Keratinocyte (primary cell): ENCODE measurements around the gene FAM72D. TPM values are rescaled to one million over a fixed set of nuclear protein-coding genes. Genes with fewer than 3 reads are reported as not detected.
"Not testable (repeated sequence)": the region's sequence is repeated elsewhere in the genome, so short reads cannot be mapped to it uniquely, and the experiment has no call there.

ENCODE experiments used
- DNase-seq: peaks from one replicate; pipeline ENCODE4 v3.0.0-alpha.2; 2011; ENCODE audit warnings: low read depth, missing footprints, low spot score
- FAIRE-seq: peaks from 2 replicates; lab custom pipeline; 2011; peaks lifted over from hg19 to GRCh38; lab: Jason Lieb, UNC
- H2AFZ ChIP-seq: 2 replicates; pipeline ENCODE4 v1.6.0; 2012; ENCODE audit warnings: low read length, control low read depth, inconsistent platforms; ENCODE audit not compliant: control insufficient read depth
- H3K27ac ChIP-seq: 2 replicates; pipeline ENCODE4 v1.5.1; 2011; ENCODE audit warnings: low read length; ENCODE audit not compliant: control insufficient read depth, insufficient read depth
- H3K27me3 ChIP-seq: 3 replicates; pipeline ENCODE4 v1.6.0; 2011; ENCODE audit warnings: low read length; ENCODE audit not compliant: control insufficient read depth, insufficient read depth; ENCODE audit errors: extremely low read depth
- H3K36me3 ChIP-seq, 2 experiments: 2 replicates in 1 of 2; 3 replicates in 1 of 2; pipeline ENCODE4 v1.5.1; 2011; ENCODE audit warnings: low read length in 2 of 2, mild to moderate bottlenecking in 1 of 2; ENCODE audit not compliant: control insufficient read depth in 2 of 2, insufficient read depth in 2 of 2; ENCODE audit errors: extremely low read depth in 1 of 2
- H3K4me1 ChIP-seq: 3 replicates; pipeline ENCODE4 v1.5.1; 2011; ENCODE audit warnings: low read length; ENCODE audit not compliant: control insufficient read depth, insufficient read depth; ENCODE audit errors: extremely low read depth
- H3K4me2 ChIP-seq: 3 replicates; pipeline ENCODE4 v1.6.0; 2011; ENCODE audit warnings: low read depth, low read length; ENCODE audit not compliant: control insufficient read depth, insufficient read depth; ENCODE audit errors: extremely low read depth
- H3K4me3 ChIP-seq, 3 experiments: fragments of 200-600 bp in 1 of 3; sonication (generic) in 1 of 3; 2 replicates in 2 of 3; 3 replicates in 1 of 3; pipeline ENCODE4 v1.5.1; 2011 to 2016; ENCODE audit warnings: low read length in 3 of 3, mild to moderate bottlenecking in 3 of 3, control low read depth in 2 of 3, inconsistent platforms in 1 of 3, low read depth in 1 of 3, mixed read lengths in 1 of 3, mixed run types in 1 of 3, moderate library complexity in 1 of 3; ENCODE audit not compliant: control insufficient read depth in 2 of 3, insufficient read depth in 2 of 3; ENCODE audit errors: extremely low read depth in 1 of 3
- H3K79me2 ChIP-seq: 2 replicates; pipeline ENCODE4 v1.6.0; 2012; ENCODE audit warnings: low read length; ENCODE audit not compliant: control insufficient read depth, insufficient read depth
- H3K9ac ChIP-seq: 3 replicates; pipeline ENCODE4 v1.6.0; 2011; ENCODE audit warnings: low read length; ENCODE audit not compliant: control insufficient read depth, insufficient read depth; ENCODE audit errors: extremely low read depth
- H3K9me1 ChIP-seq: 3 replicates; pipeline ENCODE4 v1.6.0; 2011; ENCODE audit warnings: low read length; ENCODE audit not compliant: control insufficient read depth, insufficient read depth; ENCODE audit errors: extremely low read depth
- H3K9me3 ChIP-seq: 2 replicates; pipeline ENCODE4 v1.5.1; 2012; ENCODE audit warnings: low read depth, low read length; ENCODE audit not compliant: control insufficient read depth
- H4K20me1 ChIP-seq: 3 replicates; pipeline ENCODE4 v1.6.0; 2011; ENCODE audit warnings: low read length; ENCODE audit not compliant: control insufficient read depth, insufficient read depth; ENCODE audit errors: extremely low read depth
- dilution Hi-C: fragments of 300-500 bp; cut with MboI; formaldehyde crosslinking; loops from one replicate; pipeline ENCODE4 v1.7.0; 2020; ENCODE audit warnings: low sequenced_read_pairs; ENCODE audit not compliant: extremely low pct_ligation_motif_present
- polyA plus RNA-seq, 5 experiments: library from polyadenylated mRNA; depleted of rRNA in 3 of 5; stranded (reverse) in 3 of 5; stranded (forward) in 1 of 5; unstranded in 1 of 5; fragments of >200 nt; gene quantifications; 1 replicate in 1 of 5; 2 replicates in 3 of 5; 3 replicates in 1 of 5; pipeline versions ENCODE4 v1.2.1 to v1.2.3, GENCODE V29; 2011 to 2012; ENCODE audit warnings: missing spikeins in 2 of 5, low read depth in 1 of 5, low replicate concordance in 1 of 5

FAM72D gene
- polyA plus RNA-seq, 1 donor (not counting 4 experiments of a cell fraction or from before 2014, with no cell fraction given): 3.0 TPM

- H3K27me3 ChIP-seq, H4K20me1 ChIP-seq, H2AFZ ChIP-seq, H3K4me2 ChIP-seq, H3K9ac ChIP-seq, H3K4me3 ChIP-seq, H3K27ac ChIP-seq, H3K79me2 ChIP-seq, DNase-seq, dilution Hi-C loops, H3K9me1 ChIP-seq, H3K9me3 ChIP-seq, H3K4me1 ChIP-seq, FAIRE-seq, H3K36me3 ChIP-seq: not testable (repeated sequence)
Measured at GRCh38 chr1:145127144-145127543, 31.4 kb downstream of the FAM72D start.

- H3K27ac ChIP-seq, H3K9me3 ChIP-seq, DNase-seq, H3K4me3 ChIP-seq, H3K9me1 ChIP-seq, H3K36me3 ChIP-seq, dilution Hi-C loops, FAIRE-seq, H3K9ac ChIP-seq, H3K79me2 ChIP-seq, H3K4me2 ChIP-seq, H3K27me3 ChIP-seq, H4K20me1 ChIP-seq, H3K4me1 ChIP-seq, H2AFZ ChIP-seq: not testable (repeated sequence)
Measured at GRCh38 chr1:145128697-145129469, 33.1 kb downstream of the FAM72D start.

DNA sequence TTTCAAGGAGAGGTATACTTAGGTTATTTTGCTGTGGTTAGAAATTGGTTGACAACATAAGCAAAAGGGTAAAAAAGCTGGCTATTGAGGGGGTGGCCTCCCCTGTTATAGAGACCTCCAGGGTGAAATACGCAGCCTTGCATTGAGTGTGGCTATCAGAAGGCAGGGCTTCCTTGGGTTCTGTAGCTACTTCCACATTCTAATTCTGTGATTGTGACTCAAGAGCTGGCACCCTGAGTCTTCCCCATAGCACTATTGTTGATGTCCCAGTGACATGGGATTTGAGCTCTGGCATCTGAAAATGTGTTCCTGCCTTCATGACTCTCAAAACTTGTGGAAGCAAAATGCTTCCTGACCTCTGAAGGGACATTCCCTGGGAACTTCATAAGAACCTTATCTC is 38.7 kb downstream of the FAM72D start:
- H3K36me3 ChIP-seq, H4K20me1 ChIP-seq, H3K4me3 ChIP-seq, H3K27ac ChIP-seq, H2AFZ ChIP-seq, dilution Hi-C loops, FAIRE-seq, H3K79me2 ChIP-seq, H3K27me3 ChIP-seq, H3K4me1 ChIP-seq, H3K9ac ChIP-seq, H3K9me3 ChIP-seq, DNase-seq, H3K9me1 ChIP-seq, H3K4me2 ChIP-seq: not testable (repeated sequence)

DNA sequence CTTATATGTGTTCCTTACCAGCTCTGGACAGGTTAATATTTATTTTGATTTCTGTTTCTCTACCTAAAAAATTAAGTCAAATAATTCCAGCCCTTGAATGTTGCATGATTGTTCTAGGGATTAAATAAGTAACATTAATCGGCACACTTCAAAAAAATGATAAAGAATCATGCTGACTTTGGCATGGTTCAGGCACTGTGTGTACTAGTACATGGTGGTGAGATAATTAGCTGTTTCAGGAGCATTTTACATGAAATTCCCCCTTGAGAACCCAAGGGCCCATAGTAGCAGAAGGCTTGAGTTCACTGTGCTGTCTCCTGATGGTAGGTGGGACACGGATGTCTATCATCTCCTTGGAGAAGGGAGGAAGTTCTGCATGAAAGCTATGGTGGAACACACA is 44.8 kb downstream of the FAM72D start:
- dilution Hi-C loops, H2AFZ ChIP-seq, H3K4me3 ChIP-seq, H3K27me3 ChIP-seq, FAIRE-seq, H4K20me1 ChIP-seq, H3K4me2 ChIP-seq, H3K79me2 ChIP-seq, H3K9me1 ChIP-seq, H3K9me3 ChIP-seq, H3K4me1 ChIP-seq, H3K27ac ChIP-seq, DNase-seq, H3K36me3 ChIP-seq, H3K9ac ChIP-seq: not testable (repeated sequence)

DNA sequence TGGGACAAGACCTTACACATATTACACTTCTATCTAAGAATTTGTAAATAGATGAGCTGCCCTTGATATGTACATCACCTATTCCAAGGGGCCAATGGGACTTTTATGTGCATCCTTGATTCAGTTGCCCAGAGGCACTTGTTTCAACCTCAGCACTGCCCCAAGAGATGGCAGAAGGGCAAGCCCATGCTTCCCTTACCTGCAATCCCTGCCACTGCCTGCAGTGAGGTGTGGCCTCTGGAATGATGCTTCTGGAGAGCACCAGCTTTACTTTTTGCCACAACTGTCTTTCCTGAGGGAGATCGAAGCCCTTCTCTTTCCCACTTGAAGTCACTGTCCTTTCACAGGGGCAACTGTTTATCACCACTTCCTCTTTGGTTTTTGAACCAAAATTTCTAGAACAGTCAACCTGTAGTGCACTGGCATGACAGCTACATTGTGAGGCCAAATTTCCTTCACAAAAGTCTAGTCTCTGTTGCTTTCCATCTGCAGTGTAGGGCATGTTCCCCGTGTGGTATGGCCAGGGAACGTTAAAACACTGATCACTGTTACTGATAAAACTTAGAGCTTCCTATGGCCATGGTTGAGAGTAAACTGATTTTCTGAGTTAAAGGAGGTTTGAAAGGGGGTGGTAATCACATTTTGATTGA is 48.6 kb downstream of the FAM72D start:
- H3K4me1 ChIP-seq, H4K20me1 ChIP-seq, dilution Hi-C loops: not testable (repeated sequence)

More for the DNA sequence above, 48.6 kb downstream of the FAM72D start:
- not testable (repeated sequence) for H3K27me3 ChIP-seq, H3K4me2 ChIP-seq, DNase-seq, H2AFZ ChIP-seq, FAIRE-seq, H3K4me3 ChIP-seq, H3K79me2 ChIP-seq, H3K9me1 ChIP-seq, H3K36me3 ChIP-seq, H3K9me3 ChIP-seq, H3K9ac ChIP-seq, H3K27ac ChIP-seq
